ENCODE results near the gene TKFC.

- no peak for TF ChIP-seq CTCF (IDR thresholded peaks at IDR 0.05; ENCODE audit: low read depth, low read length)
- TF ChIP-seq EZH2phosphoT487 (IDR thresholded peaks at IDR 0.05; ENCODE audit: low read depth) = no peak
These were observed 11.0 kb downstream of the TKFC start for GRCh38 chr11:61343792-61344745.
